ENCODE data around the gene CGB5. TPM values are rescaled to one million over a fixed set of nuclear protein-coding genes. Genes with fewer than 3 reads are reported as not detected.

Gene CGB5
- total and polyA plus RNA-seq, 9 of the 15 experiments (the other 6 are each of a cell fraction or from before 2014, with no cell fraction given) = not detected

GRCh38 chr19:49085020-49085867 lies 41.6 kb downstream of the CGB5 start, which contains the start of gene SNRNP70 (continued):
- TF ChIP-seq, protein P1, sequence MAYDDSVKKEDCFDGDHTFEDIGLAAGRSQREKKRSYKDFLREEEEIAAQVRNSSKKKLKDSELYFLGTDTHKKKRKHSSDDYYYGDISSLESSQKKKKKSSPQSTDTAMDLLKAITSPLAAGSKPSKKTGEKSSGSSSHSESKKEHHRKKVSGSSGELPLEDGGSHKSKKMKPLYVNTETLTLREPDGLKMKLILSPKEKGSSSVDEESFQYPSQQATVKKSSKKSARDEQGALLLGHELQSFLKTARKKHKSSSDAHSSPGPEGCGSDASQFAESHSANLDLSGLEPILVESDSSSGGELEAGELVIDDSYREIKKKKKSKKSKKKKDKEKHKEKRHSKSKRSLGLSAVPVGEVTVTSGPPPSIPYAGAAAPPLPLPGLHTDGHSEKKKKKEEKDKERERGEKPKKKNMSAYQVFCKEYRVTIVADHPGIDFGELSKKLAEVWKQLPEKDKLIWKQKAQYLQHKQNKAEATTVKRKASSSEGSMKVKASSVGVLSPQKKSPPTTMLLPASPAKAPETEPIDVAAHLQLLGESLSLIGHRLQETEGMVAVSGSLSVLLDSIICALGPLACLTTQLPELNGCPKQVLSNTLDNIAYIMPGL (CRISPR knock-in tag; IDR thresholded peaks at IDR 0.05) = peak; percentile 91; the same call in 1 of the 2 replicates
- no peak for TF ChIP-seq BACH1 (tag; IDR thresholded peaks at IDR 0.05)
- TF ChIP-seq TBP (optimal IDR thresholded peaks at IDR 0.05; ENCODE audit: low read depth, low read length) = peak; percentile 79
- TF ChIP-seq HDAC2 (IDR thresholded peaks at IDR 0.05) = 0 out of 2 replicates have a peak, but pooled peaks have one; percentile 15
- peak; percentile 84 for TF ChIP-seq ELF1 (tag; IDR thresholded peaks at IDR 0.05)
- TF ChIP-seq MTA1 (IDR thresholded peaks at IDR 0.05; ENCODE audit: borderline replicate concordance) = 0 out of 2 replicates have a peak, but pooled peaks have one; percentile 62
- no peak; a peak in 1 of 3 replicates for TF ChIP-seq CBX3 (IDR thresholded peaks at IDR 0.05; ENCODE audit: borderline replicate concordance in 1 of 2, low read length in 2 of 2)
- no peak for TF ChIP-seq ZNF253 (CRISPR knock-in tag; conservative IDR thresholded peaks at IDR 0.05)
- TF ChIP-seq, protein P2, sequence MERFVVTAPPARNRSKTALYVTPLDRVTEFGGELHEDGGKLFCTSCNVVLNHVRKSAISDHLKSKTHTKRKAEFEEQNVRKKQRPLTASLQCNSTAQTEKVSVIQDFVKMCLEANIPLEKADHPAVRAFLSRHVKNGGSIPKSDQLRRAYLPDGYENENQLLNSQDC (CRISPR knock-in tag; IDR thresholded peaks at IDR 0.05) = 0 out of 2 replicates have a peak, but pooled peaks have one; percentile 64
- TF ChIP-seq STAT5A (IDR thresholded peaks at IDR 0.05; ENCODE audit: borderline replicate concordance, low read length) = peak; percentile 26; the same call in 1 of the 2 replicates
- peak; percentile 95 for TF ChIP-seq GATAD2A (IDR thresholded peaks at IDR 0.05)
- peak; percentile 5; the same call in 1 of the 2 replicates for TF ChIP-seq SOX6 (IDR thresholded peaks at IDR 0.05)
- TF ChIP-seq ZNF282 (CRISPR knock-in tag; IDR thresholded peaks at IDR 0.05) = no peak; the same call in 1 of the 2 replicates
- TF ChIP-seq, protein P3, sequence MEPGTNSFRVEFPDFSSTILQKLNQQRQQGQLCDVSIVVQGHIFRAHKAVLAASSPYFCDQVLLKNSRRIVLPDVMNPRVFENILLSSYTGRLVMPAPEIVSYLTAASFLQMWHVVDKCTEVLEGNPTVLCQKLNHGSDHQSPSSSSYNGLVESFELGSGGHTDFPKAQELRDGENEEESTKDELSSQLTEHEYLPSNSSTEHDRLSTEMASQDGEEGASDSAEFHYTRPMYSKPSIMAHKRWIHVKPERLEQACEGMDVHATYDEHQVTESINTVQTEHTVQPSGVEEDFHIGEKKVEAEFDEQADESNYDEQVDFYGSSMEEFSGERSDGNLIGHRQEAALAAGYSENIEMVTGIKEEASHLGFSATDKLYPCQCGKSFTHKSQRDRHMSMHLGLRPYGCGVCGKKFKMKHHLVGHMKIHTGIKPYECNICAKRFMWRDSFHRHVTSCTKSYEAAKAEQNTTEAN (CRISPR knock-in tag; IDR thresholded peaks at IDR 0.05) = 0 out of 2 replicates have a peak, but pooled peaks have one; percentile 67
- peak; percentile 98 for TF ChIP-seq SP1 (CRISPR knock-in tag; IDR thresholded peaks at IDR 0.05)
- TF ChIP-seq KDM4B (IDR thresholded peaks at IDR 0.05; ENCODE audit: borderline replicate concordance in 2 of 2, low read depth in 1 of 2) = peak in 1 of 2 experiments; percentile 78; a peak in 1 of 4 replicates
- peak; percentile 73 for TF ChIP-seq HNRNPLL (IDR thresholded peaks at IDR 0.05; ENCODE audit: low read depth, low read length, poor library complexity, severe bottlenecking)
- peak; percentile 98 for TF ChIP-seq EP400 (IDR thresholded peaks at IDR 0.05)
- peak; percentile 66 for TF ChIP-seq KAT7 (CRISPR knock-in tag; IDR thresholded peaks at IDR 0.05; ENCODE audit: borderline replicate concordance)
- peak; percentile 94 for TF ChIP-seq ARID4B (CRISPR knock-in tag; IDR thresholded peaks at IDR 0.05)

Measured in K562 (cell line).